Fibroblast of lung (primary cell): ENCODE results near the gene HLA-F. TPM values are rescaled to one million over a fixed set of nuclear protein-coding genes. Genes with fewer than 3 reads are reported as not detected.

Source experiments
- DNase-seq, 2 donors: peaks; one replicate each; pipeline versions ENCODE4 v3.0.0 to v3.0.0-alpha.2; 2010; ENCODE audit warnings: low read depth in 2 of 2
- H2AFZ ChIP-seq: 2 replicates; pipeline ENCODE4 v1.5.1; 2012; ENCODE audit warnings: low read length, control low read depth, inconsistent platforms
- H3K27ac ChIP-seq: 2 replicates; pipeline ENCODE4 v1.5.1; 2011; ENCODE audit warnings: low read length, control low read depth; ENCODE audit not compliant: insufficient read depth
- H3K27me3 ChIP-seq: 2 replicates; pipeline ENCODE4 v1.5.1; 2011; ENCODE audit warnings: mild to moderate bottlenecking, low read length; ENCODE audit not compliant: control insufficient read depth, insufficient read depth
- H3K36me3 ChIP-seq: 2 replicates; pipeline ENCODE4 v1.5.1; 2011; ENCODE audit warnings: low read length; ENCODE audit not compliant: control insufficient read depth, insufficient read depth
- H3K4me1 ChIP-seq: 2 replicates; pipeline ENCODE4 v1.5.1; 2011; ENCODE audit warnings: low read length; ENCODE audit not compliant: control insufficient read depth, insufficient read depth; ENCODE audit errors: extremely low read depth
- H3K4me2 ChIP-seq: 2 replicates; pipeline ENCODE4 v1.5.1; 2011; ENCODE audit warnings: low read length, control low read depth; ENCODE audit not compliant: insufficient read depth; ENCODE audit errors: extremely low read depth
- H3K4me3 ChIP-seq, 4 experiments: fragments of 200-600 bp in 1 of 4; sonication (generic) in 1 of 4; replicated peaks in 1 of 4; 2 replicates each; pipeline ENCODE4 v1.5.1; 2011 to 2016; ENCODE audit warnings: low read length in 4 of 4, low read depth in 3 of 4, mild to moderate bottlenecking in 3 of 4, control low read depth in 2 of 4, inconsistent platforms in 1 of 4, mixed read lengths in 1 of 4; ENCODE audit not compliant: insufficient read depth in 1 of 4; ENCODE audit errors: control extremely low read depth in 1 of 4
- H3K79me2 ChIP-seq: 2 replicates; pipeline ENCODE4 v1.5.1; 2012; ENCODE audit warnings: mild to moderate bottlenecking, low read length, inconsistent platforms; ENCODE audit not compliant: control insufficient read depth, insufficient read depth
- H3K9ac ChIP-seq: 2 replicates; pipeline ENCODE4 v1.5.1; 2011; ENCODE audit warnings: mild to moderate bottlenecking, low read length, control low read depth; ENCODE audit not compliant: insufficient read depth
- H3K9me3 ChIP-seq: 2 replicates; pipeline ENCODE4 v1.5.1; 2012; ENCODE audit warnings: low read depth, low read length; ENCODE audit not compliant: control insufficient read depth, insufficient read depth
- H4K20me1 ChIP-seq: 2 replicates; pipeline ENCODE4 v1.5.1; 2011; ENCODE audit warnings: low read length; ENCODE audit not compliant: control insufficient read depth, insufficient read depth; ENCODE audit errors: extremely low read depth
- EZH2 ChIP-seq: IDR thresholded peaks from 2 replicates; pipeline ENCODE4 v1.5.1; 2012; ENCODE audit warnings: low read length, control low read depth, mild to moderate bottlenecking; ENCODE audit errors: missing control alignments
- polyA plus RNA-seq, 2 donors: library from polyadenylated mRNA; depleted of rRNA in 1 of 2; stranded (reverse) in 1 of 2; unstranded in 1 of 2; fragments of >200 nt; gene quantifications; 2 replicates each; pipeline ENCODE4 v1.2.1, GENCODE V29; 2011 to 2012; ENCODE audit warnings: missing spikeins in 1 of 2
- total RNA-seq: library from RNA; depleted of rRNA; stranded (reverse); fragments of >200 nt; gene quantifications from 2 replicates; pipeline ENCODE4 v1.2.1, GENCODE V29; 2014
- TF ChIP-seq, protein P1 (sequence below), 2 donors: IDR thresholded peaks in 1 of 2; conservative IDR thresholded peaks in 1 of 2; 1 replicate in 1 of 2; 2 replicates in 1 of 2; pipeline ENCODE4 v1.5.1; 2011 to 2012; ENCODE audit warnings: low read length in 2 of 2, control low read depth in 1 of 2, inconsistent platforms in 1 of 2, low read depth in 1 of 2, mild to moderate bottlenecking in 1 of 2

Gene HLA-F
- total and polyA plus RNA-seq, 2 donors (not counting 1 experiment from before 2014, with no cell fraction given): 5.4 to 18.7 TPM

DNA sequence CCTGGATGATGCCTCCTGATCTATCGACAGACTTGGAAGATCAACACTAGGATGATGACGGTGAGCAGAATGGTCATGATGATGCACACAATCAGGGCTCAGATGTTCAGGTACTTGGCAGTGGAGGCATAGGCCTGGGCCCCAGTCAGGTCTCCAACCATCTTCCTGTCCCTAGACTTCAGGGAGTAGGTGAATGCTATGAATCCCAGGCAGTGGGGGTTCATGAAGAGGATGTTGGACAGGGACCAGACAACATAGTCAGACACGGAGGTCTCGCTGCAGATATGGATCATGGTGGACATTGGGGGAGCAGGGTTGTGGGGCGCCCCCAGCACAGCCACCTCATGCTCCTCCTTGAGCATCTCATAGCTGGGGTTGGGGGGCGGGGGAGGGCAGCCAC is 27.5 kb downstream of the HLA-F start:
- Histone ChIP-seq H3K9ac (no peak overlapping the region), H3K79me2 (peaks cover 5% of the 10 kb centered on the region), H4K20me1 (no peaks in the 10 kb centered on the region), H3K4me2 (no peak overlapping the region), H3K27me3 (no peaks in the 10 kb centered on the region), H3K27ac (no peak overlapping the region), H3K9me3 (no peaks in the 10 kb centered on the region), H3K4me3 (no peak overlapping the region), H2AFZ (no peak overlapping the region), H3K4me1 (peaks cover 5% of the 10 kb centered on the region), H3K36me3 (no peaks in the 10 kb centered on the region)
- TF ChIP-seq, protein P1, sequence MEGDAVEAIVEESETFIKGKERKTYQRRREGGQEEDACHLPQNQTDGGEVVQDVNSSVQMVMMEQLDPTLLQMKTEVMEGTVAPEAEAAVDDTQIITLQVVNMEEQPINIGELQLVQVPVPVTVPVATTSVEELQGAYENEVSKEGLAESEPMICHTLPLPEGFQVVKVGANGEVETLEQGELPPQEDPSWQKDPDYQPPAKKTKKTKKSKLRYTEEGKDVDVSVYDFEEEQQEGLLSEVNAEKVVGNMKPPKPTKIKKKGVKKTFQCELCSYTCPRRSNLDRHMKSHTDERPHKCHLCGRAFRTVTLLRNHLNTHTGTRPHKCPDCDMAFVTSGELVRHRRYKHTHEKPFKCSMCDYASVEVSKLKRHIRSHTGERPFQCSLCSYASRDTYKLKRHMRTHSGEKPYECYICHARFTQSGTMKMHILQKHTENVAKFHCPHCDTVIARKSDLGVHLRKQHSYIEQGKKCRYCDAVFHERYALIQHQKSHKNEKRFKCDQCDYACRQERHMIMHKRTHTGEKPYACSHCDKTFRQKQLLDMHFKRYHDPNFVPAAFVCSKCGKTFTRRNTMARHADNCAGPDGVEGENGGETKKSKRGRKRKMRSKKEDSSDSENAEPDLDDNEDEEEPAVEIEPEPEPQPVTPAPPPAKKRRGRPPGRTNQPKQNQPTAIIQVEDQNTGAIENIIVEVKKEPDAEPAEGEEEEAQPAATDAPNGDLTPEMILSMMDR (conservative IDR thresholded peaks at IDR 0.05 in 1 of 2, IDR thresholded peaks at IDR 0.05 in 1 of 2; ENCODE audit: low read depth in 1 of 2, low read length in 2 of 2): no peak
- TF ChIP-seq EZH2: no peak
- no peak for DNase-seq

DNA sequence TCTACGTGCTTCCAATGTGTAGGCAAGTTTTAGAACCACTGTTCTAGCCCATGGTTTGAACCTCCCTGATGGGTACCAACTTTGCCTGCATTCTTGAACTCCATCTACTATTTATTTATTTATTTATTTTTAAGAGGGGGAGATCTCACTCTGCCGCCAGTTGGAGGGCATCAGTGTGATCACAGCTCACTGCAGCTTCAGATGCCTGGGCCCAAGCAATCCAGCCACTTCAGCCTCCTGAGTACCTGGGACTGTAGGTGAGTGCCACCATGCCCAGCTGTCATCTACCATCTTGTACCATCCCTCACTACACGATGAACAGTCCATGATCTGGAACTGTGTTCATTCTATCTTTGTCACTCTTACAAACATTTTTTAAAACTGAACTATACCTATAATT is 28.2 kb downstream of the HLA-F start:
- Histone ChIP-seq H2AFZ (no peak overlapping the region), H3K4me3 (peak overlapping the region in 3 of 4 experiments; percentile 79 to 81 (median 79)), H3K4me2 (peak overlapping the region; percentile 87), H3K27me3 (no peaks in the 10 kb centered on the region), H3K4me1 (peaks cover 5% of the 10 kb centered on the region), H4K20me1 (no peaks in the 10 kb centered on the region), H3K9ac (no peak overlapping the region), H3K36me3 (no peaks in the 10 kb centered on the region), H3K9me3 (no peaks in the 10 kb centered on the region), H3K79me2 (peaks cover 5% of the 10 kb centered on the region), H3K27ac (no peak overlapping the region)
- no peak for TF ChIP-seq EZH2
- TF ChIP-seq, protein P1 (conservative IDR thresholded peaks at IDR 0.05 in 1 of 2, IDR thresholded peaks at IDR 0.05 in 1 of 2; ENCODE audit: low read depth in 1 of 2, low read length in 2 of 2): no peak
- no peak for DNase-seq

DNA sequence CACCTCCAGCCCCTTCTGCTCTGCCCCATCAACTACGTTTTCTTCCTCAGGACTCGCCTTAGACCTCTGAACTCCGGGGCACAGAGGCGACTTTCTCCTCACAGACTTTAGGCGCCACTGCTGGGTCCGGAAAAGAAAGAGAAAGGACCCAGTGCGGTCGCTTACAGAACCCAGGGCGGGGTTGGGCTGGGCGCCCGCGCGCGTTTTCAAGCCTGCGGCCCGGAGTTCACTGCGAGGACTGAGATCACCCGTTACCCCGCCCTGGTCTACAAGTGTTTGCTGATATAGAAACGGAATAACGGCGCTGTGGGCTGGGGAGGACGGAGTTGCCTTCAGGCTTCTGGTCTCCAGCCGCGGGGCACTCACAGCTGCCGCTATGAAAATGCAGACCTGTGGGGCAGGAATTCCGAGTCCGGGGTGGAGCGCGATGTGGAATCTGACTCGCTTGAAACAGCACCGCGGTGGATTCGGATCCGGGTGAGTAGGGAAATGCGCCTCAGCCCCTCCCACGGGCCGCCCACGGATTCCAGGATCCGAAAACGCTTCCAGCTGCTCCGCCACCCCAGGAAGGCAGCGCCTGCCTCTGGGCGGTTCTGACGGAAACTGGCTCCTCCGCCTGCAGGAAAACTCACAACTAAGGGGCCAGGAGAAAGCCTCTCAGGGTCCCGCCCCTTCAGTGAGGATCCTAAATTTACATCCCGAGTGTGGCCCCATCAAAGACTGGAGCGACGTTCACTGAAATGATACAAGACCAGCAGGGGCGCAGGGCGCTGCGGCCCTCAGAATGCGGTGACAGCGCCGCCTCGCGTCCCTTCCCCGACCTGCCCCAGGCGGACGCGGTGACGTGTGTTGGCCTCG is 29.4 kb downstream of the HLA-F start:
- H3K4me1 ChIP-seq: peaks cover 5% of the 10 kb centered on the region
- H3K9me3 ChIP-seq: no peaks in the 10 kb centered on the region
- no peaks in the 10 kb centered on the region for H4K20me1 ChIP-seq
- peak overlapping the region; percentile 86 for H2AFZ ChIP-seq
- H3K36me3 ChIP-seq: no peaks in the 10 kb centered on the region
- TF ChIP-seq, protein P1 (conservative IDR thresholded peaks at IDR 0.05 in 1 of 2, IDR thresholded peaks at IDR 0.05 in 1 of 2; ENCODE audit: low read depth in 1 of 2, low read length in 2 of 2): peak; percentile 93 to 99
- TF ChIP-seq EZH2: no peak
- peak; percentile 77 to 83 for DNase-seq
- H3K9ac ChIP-seq: peak overlapping the region; percentile 71
- H3K79me2 ChIP-seq: peaks cover 5% of the 10 kb centered on the region
- peak overlapping the region; percentile 87 for H3K4me2 ChIP-seq
- H3K4me3 ChIP-seq: peak overlapping the region; percentile 72 to 81 (median 79)
- no peaks in the 10 kb centered on the region for H3K27me3 ChIP-seq
- H3K27ac ChIP-seq: peak overlapping the region; percentile 89
